ENCODE data around the gene MYH16. TPM values are rescaled to one million over a fixed set of nuclear protein-coding genes. Genes with fewer than 3 reads are reported as not detected.

MYH16 gene
- polyA plus RNA-seq, 1 donor from 2014 or later, result not detected

- H3F3A ChIP-seq (ENCODE audit: insufficient read depth, low read length, poor library complexity, severe bottlenecking), result no peaks in the 10 kb centered on the region
- no peak overlapping the region for H3K4me3 ChIP-seq (ENCODE audit: low read length)
These were observed 15.6 kb upstream of the MYH16 start for GRCh38 chr7:99257065-99257464.

GRCh38 chr7:99257675-99258074 lies 15.0 kb upstream of the MYH16 start:
- Histone ChIP-seq H4K20me1 (ENCODE audit: insufficient read depth) (no peaks in the 10 kb centered on the region), H3K27me3 (ENCODE audit: insufficient read depth, low read depth, low read length) (no peaks in the 10 kb centered on the region), H3K4me2 (ENCODE audit: low read length) (no peak overlapping the region), H3K36me3 (ENCODE audit: insufficient read depth, low read length) (no peaks in the 10 kb centered on the region), H3F3A (ENCODE audit: insufficient read depth, low read length, poor library complexity, severe bottlenecking) (no peaks in the 10 kb centered on the region), H2AFZ (ENCODE audit: low read depth, low read length) (no peak overlapping the region), H3K9me2 (ENCODE audit: insufficient read depth, low read length) (no peaks in the 10 kb centered on the region), H3K4me3 (ENCODE audit: low read length) (no peak overlapping the region), H3K79me2 (replicated peaks; ENCODE audit: insufficient read depth, low read length) (no peaks in the 10 kb centered on the region), H3K9ac (ENCODE audit: low read length) (no peak overlapping the region), H3K27ac (ENCODE audit: low read length) (no peak overlapping the region), H3K9me3 (ENCODE audit: low read length) (no peaks in the 10 kb centered on the region)
- TF ChIP-seq SMC3 (conservative IDR thresholded peaks at IDR 0.05; ENCODE audit: poor library complexity) (no peak), POLR2AphosphoS5 (IDR thresholded peaks at IDR 0.05) (no peak), REST (IDR thresholded peaks at IDR 0.05; ENCODE audit: borderline replicate concordance) (no peak), RAD21 (conservative IDR thresholded peaks at IDR 0.05) (no peak), EZH2 (IDR thresholded peaks at IDR 0.05; ENCODE audit: borderline replicate concordance, insufficient read depth, low read length, poor library complexity, severe bottlenecking) (no peak), MXI1 (conservative IDR thresholded peaks at IDR 0.05; ENCODE audit: poor library complexity, severe bottlenecking) (no peak)

More at GRCh38 chr7:99257065-99257464, 15.6 kb upstream of the MYH16 start:
- no peak overlapping the region for H2AFZ ChIP-seq (ENCODE audit: low read depth, low read length)
- H3K4me2 ChIP-seq (ENCODE audit: low read length), result no peak overlapping the region
- no peaks in the 10 kb centered on the region for H3K27me3 ChIP-seq (ENCODE audit: insufficient read depth, low read depth, low read length)
- H3K9me2 ChIP-seq (ENCODE audit: insufficient read depth, low read length), result no peaks in the 10 kb centered on the region
- H4K20me1 ChIP-seq (ENCODE audit: insufficient read depth), result no peaks in the 10 kb centered on the region
- H3K79me2 ChIP-seq (replicated peaks; ENCODE audit: insufficient read depth, low read length), result no peaks in the 10 kb centered on the region
- no peaks in the 10 kb centered on the region for H3K9me3 ChIP-seq (ENCODE audit: low read length)
- H3K9ac ChIP-seq (ENCODE audit: low read length), result no peak overlapping the region
- no peaks in the 10 kb centered on the region for H3K36me3 ChIP-seq (ENCODE audit: insufficient read depth, low read length)
- no peak overlapping the region for H3K27ac ChIP-seq (ENCODE audit: low read length)
- no peak for TF ChIP-seq TAF1 (IDR thresholded peaks at IDR 0.05; ENCODE audit: low read depth)
- no peak for TF ChIP-seq MXI1 (conservative IDR thresholded peaks at IDR 0.05; ENCODE audit: poor library complexity, severe bottlenecking)
- TF ChIP-seq EP300 (conservative IDR thresholded peaks at IDR 0.05; ENCODE audit: poor library complexity, severe bottlenecking), result no peak
- no peak for TF ChIP-seq REST (IDR thresholded peaks at IDR 0.05; ENCODE audit: borderline replicate concordance)
- TF ChIP-seq POLR2AphosphoS5 (IDR thresholded peaks at IDR 0.05), result no peak
- no peak for TF ChIP-seq RAD21 (conservative IDR thresholded peaks at IDR 0.05)
- TF ChIP-seq EZH2 (IDR thresholded peaks at IDR 0.05; ENCODE audit: borderline replicate concordance, insufficient read depth, low read length, poor library complexity, severe bottlenecking), result no peak
- TF ChIP-seq CTCF (IDR thresholded peaks at IDR 0.05; ENCODE audit: poor library complexity, severe bottlenecking), result no peak
- no peak for TF ChIP-seq SMC3 (conservative IDR thresholded peaks at IDR 0.05; ENCODE audit: poor library complexity)

Measured in neural cell (in vitro differentiated cells).